DMS114 treated with DMSO at 0.1 percent for 48 hours (cell line): ENCODE measurements around the gene MDFI.

ENCODE experiments used
- DNase-seq: peaks from one replicate; lab custom pipeline; 2025; ENCODE audit not compliant: unreplicated experiment; lab: John Stamatoyannopoulos, UW

The MDFI gene, protein sequence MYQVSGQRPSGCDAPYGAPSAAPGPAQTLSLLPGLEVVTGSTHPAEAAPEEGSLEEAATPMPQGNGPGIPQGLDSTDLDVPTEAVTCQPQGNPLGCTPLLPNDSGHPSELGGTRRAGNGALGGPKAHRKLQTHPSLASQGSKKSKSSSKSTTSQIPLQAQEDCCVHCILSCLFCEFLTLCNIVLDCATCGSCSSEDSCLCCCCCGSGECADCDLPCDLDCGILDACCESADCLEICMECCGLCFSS

DNA sequence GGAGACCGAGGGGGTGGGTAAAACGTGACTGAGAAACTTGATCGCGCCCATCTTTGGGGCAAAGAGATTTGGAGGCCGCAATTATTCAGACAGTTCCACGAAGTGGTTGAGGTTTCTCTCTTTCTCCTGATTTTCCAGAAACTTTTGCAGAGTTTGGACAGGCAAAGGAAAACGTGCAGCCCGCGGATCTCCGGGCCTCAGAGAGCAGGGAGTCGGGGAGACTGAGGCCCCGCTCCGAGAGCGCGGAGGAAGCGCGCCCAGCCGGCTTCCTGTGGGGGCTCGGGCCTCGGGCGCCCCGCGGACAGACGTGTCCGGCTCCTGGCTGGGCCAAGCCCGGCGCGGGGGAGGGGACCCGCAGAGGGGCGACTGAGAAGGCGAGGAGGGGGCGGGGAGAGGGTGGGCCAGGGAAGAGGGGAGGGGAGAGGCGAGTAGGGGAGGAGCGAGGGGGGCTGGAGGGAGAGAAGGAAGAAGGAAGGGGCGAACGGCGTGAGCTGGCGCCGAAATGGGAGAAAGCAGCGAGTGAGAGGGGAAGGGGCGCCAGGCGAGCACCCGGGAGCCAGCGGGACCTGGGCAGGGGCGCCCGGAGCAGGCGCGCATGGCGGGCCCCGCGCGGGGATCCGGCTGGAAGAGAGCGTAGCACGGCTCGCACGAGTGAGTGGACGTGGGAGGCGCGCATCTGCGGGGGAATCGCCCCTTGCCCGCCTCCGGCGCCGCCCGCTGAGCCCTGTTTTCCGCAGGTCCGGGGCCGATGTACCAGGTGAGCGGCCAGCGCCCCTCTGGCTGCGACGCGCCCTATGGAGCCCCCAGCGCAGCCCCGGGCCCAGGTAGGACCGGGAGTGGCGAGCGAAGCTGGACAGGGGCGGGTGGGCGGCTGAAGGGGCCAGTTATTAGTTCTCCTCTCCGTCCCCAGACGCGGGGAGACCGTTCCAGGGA is at the start of gene MDFI:
Gene MDFI, plus strand, starts transcription at position 467 of the 933 bp plus-strand sequence. Its CDS starts 282 bp downstream, at position 749.
- no peak for DNase-seq

DNA sequence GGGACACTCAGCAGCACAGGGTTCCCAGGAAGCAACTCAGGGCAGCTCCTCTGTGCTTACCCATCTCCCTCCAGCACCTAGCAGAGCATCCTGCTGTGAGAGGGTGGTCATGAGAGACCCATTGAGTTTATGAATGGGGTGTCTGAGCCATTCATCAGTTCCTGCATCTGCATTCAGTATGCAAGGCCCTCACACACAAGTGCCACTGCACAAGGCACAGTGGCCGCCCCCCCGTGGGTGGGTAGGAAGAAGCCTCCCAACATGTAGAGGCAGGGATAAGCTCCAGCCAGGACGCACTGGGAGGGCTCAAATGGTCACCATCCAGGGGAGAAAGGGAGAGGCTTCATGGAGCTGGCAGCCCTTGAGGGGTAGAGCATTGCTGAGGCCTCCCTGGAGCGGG is 49.0 kb upstream of the MDFI start:
- no peak for DNase-seq

DNA sequence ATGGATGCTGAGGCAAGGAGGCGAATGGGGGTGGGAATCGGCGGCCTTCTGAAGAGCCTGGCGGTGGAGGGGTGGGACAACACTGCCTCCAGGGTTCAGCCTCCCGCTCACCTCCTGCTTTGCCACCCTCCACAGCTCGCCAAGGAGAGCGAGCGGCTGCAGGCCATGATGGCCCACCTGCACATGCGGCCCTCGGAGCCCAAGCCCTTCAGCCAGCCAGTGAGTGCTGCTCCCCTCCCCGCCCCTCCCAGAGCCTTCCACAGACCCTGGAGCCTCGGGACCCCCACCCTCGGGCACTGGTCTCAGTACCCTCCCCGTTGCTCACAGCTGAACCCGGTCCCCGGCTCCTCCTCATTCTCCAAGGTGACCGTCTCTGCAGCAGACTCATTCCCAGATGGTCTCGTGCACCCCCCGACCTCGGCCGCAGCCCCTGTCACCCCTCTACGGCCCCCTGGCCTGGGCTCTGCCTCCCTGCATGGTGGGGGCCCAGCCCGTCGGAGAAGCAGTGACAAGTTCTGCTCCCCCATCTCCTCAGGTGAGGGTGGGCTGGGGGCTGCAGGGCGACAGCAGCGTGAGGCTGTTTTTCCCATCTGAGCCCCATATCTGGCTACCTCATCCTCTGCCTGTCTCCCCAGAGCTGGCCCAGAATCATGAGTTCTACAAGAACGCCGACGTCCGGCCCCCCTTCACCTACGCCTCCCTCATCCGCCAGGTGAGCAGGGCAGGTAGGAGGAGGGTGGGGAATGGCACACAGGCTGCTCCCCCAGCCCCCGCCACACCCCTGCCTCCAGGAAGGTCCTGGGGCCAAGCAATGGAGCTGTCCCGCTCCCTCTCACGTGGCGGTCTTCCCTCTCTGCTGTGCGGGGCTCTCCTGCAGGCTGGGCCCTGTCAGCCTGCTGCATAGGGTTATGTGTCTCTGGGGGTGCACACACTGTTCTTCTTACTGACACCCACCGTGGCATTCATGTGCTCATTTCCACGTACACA is 48.3 kb upstream of the MDFI start:
- no peak for DNase-seq

DNA sequence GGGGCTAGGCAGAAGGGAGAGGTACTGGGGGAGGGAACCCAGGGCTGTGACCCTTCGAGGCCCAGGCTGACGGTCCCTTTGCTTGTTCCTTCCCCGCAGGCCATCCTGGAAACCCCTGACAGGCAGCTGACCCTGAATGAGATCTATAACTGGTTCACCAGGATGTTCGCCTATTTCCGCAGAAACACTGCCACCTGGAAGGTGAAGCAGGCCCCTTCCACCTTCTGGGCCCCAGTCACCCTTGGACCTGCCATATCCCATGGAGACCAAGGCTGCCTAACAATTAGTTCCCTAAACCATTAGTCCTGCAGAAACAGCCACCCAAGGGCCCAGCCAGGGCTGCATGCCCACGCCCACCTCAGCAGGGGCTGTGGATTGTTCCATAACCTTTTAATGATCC is 47.1 kb upstream of the MDFI start:
- no peak for DNase-seq

DNA sequence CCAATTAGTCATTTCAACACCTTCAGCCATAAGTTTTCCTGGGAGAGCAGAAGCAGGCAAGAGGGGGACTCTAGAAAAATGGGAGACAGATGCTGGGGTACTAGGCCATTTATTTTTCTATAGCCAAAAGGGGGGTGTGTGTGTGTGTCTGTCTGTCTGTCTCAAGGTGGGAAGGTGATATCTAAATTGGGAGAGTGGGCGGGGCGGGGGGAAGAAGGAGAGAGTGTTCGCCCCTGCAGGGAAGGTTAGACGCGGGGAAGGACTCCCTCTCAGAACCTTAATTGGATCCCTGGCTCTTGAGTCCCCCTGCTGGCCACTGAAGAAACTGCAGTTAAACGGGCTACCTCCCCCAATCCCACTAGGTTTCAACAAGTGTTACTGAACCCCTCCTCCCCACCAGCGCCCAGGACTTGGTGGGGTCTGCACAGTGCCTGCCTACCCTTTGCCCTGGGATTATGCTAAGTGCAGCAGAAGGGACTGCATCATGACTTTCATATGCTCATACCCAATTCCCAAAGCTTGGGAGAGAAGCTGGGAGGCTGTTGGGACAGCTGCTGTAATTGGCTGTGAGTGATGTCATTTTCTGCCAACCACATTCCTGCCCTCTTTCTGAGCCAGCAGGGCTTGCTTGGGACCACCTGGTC is 46.3 kb upstream of the MDFI start:
- DNase-seq: peak; percentile 69

DNA sequence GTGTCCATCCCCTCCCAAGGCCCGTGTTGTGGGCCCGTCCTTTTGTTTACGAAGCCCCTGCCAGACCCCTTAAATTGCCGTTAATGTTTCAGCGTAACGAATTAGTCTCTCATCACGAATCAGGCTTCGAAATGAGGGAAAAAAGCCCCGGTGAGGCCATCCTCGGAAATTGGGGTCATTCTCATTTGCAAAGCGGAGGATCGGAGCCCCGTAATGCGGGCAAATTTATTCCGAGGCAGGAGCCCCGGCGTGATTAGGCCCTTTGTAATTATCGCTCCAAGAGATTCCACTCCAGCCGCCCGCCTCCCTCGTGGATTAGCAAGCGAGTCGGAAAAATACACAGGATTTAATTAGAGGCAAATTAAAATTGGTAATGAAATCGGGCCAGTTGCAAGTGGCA is 44.9 kb upstream of the MDFI start:
- no peak for DNase-seq

DNA sequence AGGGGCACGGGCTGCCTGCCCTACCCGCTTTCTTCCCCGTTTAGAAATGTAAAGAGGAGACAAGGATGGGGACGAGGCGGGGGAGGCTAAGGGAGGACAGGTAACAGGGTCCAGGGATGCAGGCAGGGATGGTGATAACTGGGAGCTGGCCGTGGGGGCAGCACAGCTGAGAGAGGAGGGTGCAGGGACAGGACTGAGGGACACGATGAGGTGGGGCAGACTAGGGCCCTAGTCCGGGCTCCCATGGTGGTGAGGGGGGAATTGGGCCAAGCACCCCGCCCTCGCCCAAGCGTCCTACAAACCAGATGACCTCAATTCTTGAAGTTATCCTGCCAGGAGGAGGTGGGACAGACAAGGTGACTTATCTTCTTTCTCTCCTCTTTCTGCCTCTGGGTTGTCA is 44.4 kb upstream of the MDFI start:
- DNase-seq: no peak

DNA sequence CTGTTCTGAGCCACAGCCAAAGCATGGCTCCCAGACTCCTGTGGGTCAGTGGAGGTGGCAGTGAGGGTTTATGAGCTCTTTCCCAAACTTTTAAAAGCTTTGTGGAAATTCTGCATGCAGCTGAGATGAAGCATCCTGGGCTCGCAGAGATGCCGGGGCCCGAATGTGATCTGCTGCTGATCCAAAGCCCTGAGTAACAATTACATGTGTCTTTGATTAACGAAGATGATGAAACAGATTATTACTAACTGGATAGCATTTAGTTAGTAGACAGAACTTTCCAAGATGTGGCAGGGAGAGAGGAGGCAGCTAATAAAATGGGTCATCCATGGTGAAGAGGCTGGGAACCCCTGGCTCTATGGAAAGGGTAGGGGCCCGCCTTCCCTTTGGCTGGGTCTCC is 43.9 kb upstream of the MDFI start:
- DNase-seq: no peak

DNA sequence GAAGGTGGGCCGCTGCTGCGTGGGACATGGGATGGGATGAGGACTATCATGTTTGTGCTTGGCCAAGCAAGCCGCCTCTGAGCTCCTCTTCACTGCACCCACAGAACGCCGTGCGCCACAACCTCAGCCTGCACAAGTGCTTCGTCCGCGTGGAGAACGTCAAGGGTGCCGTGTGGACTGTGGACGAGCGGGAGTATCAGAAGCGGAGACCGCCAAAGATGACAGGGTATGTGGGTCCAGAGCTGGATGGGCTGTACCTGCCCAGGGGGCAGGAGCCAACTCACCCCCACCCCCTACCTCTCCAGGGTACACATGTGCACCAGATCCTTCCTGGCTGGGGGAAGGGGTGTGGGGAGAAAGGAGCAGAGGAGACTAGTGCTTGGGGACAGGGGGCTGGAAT is 43.5 kb upstream of the MDFI start:
- DNase-seq: no peak

DNA sequence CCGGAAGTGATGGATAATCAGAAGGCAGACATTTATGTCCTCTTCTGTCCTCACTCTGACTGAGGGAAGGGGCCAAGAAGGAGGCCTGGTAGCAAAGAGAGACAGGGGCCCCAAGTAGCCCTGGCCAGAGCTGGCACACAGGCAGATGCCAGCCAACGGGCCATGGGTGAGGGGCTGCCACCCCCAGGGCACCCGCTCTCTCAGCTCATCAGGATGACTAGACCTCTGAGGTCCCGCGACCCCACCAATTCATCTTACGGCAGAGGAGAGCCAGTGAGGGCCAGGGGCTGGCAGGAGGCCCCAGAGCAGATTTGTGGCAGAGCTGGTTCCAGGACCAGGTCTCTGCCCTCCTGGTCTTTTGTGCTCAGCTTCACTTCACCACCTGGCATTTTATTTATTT is 43.1 kb upstream of the MDFI start:
- DNase-seq: no peak

DNA sequence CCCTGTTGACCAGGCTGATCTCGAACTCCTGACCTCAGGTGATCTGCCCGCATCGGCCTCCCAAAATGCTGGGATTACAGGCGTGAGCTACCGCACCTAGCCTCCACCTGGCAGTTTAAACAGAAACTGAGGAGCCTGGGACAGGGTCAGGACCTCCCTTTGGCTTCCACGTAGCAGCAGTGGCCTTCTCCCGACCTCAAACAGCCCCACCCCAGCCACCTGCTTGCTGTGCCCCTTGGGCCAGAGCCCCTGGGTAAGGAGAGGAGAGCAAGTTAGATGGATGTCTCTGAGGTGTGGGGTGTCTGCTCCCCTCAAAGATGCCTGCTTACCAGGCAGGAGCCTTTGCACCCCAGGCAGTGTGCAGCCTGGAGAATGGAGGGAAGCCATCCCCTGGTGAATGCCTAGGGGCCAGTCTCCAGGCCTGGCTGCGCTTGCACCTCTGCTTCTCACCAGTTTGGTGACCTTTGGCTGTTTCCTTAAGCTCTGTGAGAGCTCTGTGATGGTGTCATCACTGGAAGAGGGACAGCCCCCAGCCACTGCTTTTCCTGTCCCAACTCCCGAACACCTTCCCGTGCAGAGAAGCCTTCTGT is 42.1 kb upstream of the MDFI start:
- DNase-seq: no peak

DNA sequence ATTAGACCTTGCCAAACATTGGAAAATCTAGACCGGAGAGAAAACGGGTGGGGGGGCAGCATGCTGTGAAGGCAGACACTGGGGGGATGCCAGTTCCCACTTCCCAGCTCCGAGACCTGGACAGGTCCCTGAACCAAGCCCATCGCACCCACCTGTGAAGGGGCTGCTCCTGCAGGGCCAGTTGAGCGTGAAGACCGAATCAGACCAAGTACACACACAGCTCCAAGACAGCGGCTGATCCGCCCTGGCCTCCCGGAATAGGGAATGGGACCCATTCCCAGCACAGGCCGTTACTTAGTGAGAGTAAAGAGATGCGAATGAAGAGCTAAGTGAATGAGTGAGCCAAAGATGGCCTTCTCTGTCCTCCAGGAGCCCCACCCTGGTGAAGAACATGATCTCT is 41.5 kb upstream of the MDFI start:
- DNase-seq: no peak

DNA sequence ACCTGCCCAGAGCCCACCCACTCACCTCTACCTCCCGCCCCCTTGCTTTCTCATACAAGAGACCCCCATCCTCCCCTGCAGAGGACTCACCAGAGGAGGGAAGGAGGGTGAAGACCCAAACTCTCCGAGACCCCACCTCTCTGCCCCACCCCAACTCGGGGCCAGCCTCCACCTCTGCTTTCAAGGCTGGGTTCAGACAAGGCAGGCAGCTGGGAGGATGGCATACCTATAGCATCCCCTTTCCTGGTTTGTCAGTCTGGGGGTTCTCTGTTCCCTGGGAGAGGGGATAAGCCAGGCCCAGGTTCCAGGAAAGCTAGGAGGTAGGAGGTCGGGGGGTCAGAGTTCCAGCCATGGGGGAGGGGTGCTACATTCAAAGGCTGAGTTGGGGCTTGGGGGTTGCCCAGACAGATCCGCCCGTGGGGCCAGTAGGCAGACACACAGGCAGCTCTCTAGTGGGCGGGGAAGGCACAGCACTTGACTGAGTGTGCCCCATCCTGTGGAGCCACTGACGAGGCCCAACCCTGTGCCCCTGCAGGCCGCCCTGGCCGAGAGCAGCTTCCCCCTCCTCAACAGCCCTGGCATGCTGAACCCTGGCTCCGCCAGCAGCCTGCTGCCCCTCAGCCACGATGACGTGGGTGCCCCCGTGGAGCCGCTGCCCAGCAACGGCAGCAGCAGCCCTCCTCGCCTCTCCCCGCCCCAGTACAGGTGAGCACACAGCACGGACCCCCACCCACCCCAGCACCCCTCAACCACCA is 40.8 kb upstream of the MDFI start:
- no peak for DNase-seq

DNA sequence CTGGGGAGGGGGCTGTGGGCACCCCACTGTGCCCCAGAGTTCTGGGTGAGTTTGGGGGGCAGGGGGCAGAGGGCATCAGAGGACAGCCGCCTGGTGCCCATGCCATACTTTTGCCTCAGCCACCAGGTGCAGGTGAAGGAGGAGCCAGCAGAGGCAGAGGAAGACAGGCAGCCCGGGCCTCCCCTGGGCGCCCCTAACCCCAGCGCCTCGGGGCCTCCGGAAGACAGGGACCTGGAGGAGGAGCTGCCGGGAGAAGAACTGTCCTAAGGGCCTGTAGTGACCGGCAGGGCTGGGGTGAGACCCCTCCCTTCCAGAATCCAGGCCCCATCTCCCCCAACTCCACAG is 39.6 kb upstream of the MDFI start:
- DNase-seq: no peak

DNA sequence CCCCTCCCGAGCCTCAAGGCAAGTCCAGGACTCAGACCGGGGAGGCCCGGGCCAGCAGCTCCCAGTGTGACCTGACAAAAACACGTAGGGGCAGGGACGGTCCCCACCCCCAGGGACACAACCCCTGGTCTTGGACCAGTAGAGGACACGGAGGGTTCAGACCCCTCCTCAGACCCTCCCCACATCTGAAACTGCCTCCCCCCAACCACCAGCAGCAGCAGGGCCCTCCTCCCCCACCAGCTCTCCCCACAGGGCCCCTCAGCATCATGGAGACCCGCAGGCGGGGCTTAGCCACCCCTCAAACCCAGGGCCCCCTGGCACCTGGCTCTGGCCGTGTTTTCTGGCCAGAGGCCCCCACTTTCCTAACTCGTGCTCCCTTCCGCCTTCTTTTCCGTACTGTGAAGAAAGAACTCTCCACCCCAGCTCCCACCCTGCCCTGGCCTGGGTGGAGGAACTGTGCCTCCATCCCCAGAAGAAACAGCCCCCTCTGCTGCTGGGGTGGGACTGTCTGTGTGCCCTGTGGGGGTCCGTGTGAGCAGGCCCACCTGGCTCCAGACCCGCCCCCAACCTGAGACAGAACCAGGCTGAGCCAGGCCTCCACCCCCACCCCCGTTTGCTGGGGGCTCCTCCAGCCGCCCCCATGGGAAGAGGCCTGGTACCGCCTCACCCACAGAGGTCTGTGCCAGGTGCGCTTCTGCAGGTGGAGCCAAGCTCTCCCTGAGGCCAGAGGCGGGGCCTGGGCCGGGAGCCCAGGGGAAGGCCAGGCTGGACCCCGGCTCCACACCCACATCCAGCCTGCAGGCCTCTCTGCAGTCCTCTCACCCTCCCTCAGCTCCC is 39.0 kb upstream of the MDFI start:
- DNase-seq: no peak

DNA sequence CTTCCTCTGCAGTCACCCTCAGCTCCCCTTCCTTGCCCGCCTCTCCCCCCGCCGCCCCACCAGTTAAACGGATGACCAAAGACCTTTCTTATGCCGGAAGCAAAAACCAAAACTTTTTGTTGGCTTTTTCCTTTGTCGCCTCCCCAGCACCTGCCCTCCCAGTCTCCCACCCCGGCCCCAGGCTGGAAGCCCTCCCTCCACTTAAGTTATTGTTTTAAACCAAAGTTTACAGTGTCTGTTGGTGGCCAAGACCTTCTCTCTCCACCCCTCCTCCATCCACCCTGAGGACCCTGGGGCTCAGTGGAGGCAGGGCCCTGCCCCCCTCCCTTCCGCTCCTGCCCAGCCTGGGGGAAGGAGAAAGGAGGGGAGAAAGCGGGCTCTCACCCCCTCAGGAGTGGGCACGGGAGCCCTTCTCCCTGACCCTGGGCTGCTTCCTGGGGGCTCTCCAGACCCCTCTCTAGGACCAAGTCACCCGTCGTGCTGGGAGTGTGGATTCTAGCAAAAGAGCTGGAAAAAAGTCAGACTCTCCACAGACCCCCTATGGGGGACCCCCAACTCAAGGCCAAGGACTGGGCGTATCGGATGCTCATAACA is 38.3 kb upstream of the MDFI start:
- no peak for DNase-seq

DNA sequence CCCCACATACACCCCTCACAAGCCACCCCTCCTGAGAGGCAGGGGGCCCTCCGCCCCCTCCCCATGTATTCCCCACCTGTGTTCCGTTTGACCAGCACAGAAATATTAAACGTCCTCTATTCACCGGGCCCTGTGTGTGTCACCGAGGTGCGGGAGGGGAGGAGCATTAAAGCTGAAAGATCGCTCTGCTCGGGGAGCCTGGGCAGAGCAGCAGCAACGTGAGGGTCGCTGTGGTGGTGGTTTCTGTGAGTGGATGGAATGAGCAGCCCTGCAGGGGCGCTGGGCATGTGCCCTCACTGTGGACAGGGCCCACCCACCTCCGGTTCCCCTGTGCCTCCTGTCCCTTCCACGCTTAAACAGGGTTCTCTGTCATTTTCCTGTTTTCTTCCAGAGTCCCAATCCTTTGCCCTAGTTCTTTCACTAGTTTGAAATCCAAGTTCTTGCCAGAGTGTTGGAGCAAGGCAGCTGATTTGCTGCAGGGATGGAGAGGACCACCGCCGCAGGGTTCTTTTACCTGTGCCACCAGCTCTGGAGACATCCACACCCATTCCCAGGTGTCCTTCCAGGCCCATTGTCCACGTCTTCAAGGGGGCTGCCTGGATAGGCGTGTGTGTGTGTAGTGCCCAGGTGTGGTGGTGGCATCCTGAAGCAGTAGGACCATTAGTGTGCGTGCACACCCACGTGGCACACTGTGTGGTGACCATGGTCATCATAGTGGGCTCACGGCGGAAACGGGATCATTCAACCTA is 37.6 kb upstream of the MDFI start:
- DNase-seq: no peak

DNA sequence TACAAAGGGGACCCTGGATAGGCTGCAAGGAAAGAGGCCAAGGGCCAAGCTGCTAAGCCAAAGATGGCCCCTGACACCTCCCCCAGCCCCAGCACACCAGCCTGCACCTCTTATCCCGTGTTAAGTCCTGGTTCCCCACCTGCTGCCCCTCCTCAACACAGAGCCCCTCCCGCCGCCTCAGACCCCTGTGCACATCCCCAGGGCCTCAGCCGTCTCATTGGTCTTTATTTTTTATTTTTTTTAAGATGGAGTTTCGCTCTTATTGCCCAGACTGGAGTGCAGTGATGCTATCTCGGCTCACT is 37.1 kb upstream of the MDFI start:
- DNase-seq: no peak
